Fibroblast of skin of back (primary cell): Measurements from ENCODE around the gene GFRA1. TPM values are rescaled to one million over a fixed set of nuclear protein-coding genes. Genes with fewer than 3 reads are reported as not detected.

Experiments used
- DNase-seq: peaks from one replicate; pipeline ENCODE4 v3.0.0-alpha.2; 2013
- polyA plus RNA-seq, 2 experiments: library from polyadenylated mRNA; unstranded; fragments of 120-200 nt; gene quantifications; one replicate each; pipeline ENCODE4 v1.2.1, GENCODE V29; 2013; ENCODE audit not compliant: insufficient read length in 2 of 2

GFRA1 gene, protein sequence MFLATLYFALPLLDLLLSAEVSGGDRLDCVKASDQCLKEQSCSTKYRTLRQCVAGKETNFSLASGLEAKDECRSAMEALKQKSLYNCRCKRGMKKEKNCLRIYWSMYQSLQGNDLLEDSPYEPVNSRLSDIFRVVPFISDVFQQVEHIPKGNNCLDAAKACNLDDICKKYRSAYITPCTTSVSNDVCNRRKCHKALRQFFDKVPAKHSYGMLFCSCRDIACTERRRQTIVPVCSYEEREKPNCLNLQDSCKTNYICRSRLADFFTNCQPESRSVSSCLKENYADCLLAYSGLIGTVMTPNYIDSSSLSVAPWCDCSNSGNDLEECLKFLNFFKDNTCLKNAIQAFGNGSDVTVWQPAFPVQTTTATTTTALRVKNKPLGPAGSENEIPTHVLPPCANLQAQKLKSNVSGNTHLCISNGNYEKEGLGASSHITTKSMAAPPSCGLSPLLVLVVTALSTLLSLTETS
- polyA plus RNA-seq (2013, experiment 1 of 2; ENCODE audit: insufficient read length): 4.1 TPM
- 4.5 TPM for polyA plus RNA-seq (2013, experiment 2 of 2; ENCODE audit: insufficient read length)

DNA sequence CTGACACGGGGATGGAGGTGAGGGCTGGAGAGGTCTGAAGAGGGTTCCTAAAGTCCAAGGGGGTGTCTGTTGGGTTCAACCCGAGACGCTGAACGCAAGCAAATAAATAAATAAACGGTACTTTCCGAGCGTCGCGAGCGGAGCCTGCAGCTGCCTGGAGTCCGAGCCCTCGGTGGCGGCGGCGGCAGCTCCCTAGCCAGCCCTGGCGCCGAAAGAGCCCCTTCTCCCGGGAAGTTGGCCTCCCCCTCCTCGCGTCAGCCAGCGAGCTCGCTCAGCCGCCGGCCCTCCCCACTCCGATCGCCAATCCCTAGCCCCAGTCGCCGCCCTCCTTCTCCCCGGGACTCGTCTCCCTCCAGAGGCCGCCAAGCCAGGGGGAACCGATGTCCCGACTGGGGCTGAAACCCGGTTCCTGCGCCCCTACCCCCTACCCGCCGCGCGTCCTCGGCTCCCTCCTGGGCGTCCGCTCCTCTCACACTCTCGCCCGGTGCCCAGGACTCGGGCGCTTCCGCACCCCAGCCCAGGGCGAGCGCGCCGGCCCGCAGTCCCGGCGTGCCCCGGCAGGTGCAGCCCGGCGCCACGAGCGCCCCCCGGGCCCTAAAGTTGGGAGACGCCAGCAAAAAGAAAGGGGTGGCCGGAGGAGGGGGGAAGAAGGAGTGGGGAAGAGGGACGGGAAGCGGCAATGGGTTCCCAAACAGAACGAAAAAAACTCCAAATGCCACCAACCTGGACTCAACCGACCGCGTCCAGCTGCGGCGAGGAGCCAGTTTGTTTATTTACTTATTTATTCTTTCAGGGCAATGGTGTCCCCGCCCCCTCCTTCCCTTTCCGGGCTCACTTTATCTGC is at the start of gene GFRA1:
GFRA1 (minus strand) TSS at position 767 of the 844 bp plus-strand sequence. CDS start 1,177 bp downstream, outside the sequence.
- peak; percentile 19 for DNase-seq

DNA sequence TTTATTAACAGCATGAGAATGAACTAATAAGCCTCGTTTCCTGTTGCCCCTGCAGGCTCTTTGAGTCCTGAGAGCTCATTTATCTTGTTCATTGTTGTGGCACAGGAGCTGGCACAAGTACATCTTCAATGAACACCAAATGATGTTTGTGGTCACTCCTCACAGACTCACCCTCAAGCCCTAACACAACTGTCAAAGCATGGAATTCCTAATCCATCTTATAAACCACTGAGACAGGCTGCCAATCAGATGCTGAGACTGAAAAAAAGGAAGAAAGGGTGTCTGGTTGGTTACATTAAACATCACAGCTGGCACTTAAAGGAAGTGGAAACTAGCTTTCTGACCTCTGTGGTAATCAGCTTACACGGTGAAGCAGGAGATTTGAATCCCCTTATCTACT is 43.5 kb upstream of the GFRA1 start:
- no peak for DNase-seq

DNA sequence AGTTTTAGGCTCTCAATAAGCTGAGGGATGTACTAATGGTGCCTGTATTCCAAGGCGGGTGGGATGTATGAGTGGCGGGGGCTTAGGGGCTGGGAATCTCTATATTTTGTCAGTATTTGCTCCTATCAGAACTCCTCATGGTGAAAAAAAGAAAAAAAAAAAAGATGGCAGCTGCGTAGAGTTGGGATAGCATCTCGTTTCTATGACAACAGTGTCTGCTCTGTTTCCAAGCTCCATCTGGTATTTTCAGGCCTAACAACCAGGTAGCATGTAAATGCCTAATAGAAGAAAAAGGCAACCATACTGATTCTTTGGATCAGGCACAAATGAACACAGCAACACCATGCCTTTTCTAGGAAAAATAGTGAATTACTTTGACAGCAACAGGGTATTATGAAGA is 39.5 kb upstream of the GFRA1 start:
- no peak for DNase-seq

DNA sequence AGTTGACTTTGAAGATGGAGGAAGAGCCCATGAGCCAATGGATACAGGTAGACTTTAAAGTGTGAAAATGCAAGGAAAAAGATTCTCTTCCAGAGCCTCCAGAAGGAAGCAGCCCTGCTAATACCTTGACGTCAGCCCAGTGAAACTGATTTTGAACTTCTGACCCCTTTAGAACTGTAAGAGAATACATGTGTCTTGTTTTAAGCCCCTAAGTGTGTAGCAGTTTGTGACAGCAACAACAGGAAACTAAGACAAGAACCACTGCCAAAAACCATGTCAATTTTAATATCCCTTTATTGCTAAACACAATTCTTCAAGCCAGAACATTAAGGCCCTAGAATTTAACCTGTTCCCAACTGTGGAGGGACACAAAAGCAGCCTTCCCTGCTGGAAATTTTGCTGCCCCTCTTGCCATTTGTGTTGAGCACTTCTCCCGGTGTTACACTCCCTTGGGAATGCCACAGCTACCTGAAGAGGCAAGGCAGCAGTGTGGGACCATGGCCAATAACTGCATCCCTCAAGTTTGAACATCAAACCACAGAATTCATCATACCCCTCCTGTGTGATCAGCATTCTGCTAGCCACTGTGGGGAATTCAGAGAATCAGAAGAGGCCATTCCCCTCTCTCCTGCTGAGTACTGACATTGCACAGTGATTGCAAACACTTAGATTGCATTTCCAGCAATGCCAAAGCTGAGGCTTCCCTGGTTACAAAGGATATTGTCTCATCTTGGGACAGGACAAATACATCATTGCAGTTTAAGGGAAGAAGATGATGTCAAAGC is 38.9 kb upstream of the GFRA1 start:
- peak; percentile 19 for DNase-seq

DNA sequence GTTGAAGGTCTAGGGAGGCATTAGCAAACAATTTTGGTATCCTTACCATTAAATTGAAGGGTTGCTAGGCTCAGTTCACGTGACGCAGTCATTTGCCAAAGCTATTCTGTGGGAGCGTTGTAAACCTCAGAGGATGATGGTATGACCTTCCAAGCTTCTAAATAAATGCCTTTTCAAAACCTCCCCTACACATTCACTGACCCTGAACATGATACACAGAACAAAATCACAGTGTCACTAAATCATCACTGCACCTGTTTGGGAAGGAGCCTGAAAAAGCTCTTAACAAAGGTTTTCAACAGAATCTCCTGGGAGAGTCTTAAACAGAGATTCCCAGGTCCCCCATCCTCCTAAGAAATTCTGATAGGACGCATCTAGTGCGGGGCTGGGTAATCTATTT is 38.0 kb upstream of the GFRA1 start:
- no peak for DNase-seq

DNA sequence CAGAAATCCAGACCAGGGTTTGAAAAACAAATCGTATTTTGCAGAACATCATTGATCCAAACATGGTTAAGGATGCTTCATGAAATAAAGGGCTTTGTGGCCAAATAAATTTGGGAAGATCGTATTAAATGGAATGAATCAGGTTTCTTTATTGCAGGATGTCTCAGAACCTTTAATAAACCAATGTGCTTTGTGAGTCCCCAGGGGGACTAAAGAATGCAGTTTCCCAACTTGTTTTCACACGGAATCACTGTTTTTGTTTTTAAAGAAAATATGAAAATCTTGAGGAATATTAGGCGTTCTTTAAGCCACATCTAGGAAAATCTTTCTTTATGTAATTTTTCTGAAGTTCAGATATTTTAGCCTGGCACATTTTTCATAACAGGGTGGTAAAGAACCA is 34.4 kb upstream of the GFRA1 start:
- peak; percentile 59 for DNase-seq

DNA sequence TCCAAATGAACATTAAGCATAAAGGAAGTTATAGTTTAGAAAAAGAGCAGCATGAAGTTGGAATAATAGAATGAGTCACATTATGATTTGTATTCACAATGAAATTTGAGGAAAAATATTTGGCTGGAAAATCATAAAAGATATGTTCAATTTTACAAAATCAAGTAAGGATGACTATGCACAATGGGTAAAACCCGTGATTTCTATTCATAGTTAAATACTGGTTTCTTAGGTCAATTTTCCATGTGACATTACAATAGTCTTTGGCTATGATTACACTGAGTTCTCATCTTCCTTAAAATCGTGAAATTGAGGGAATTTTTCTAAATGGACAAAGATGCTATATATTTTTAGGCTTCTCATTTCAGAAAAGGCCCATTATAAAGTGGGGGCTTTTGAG is 33.8 kb upstream of the GFRA1 start:
- DNase-seq: peak; percentile 43

DNA sequence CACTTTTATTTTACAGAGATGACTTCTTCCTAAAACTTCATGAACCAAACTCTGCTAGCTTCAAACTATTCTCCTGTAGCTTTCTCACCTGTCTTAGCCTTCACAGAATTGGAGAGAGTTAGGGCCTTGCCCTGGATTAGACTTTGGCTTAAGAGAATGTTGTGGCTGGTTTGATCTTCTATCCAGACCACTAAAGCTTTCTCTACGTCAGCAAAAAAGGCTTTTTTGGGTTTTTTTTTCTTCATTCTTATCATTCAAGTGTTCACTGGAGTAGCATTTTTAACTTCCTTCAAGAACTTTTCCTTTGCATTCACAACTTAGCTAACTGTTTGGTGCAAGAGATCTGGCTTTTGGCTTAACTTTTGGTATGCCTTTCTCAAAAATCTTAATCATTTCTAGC is 31.9 kb upstream of the GFRA1 start:
- no peak for DNase-seq

DNA sequence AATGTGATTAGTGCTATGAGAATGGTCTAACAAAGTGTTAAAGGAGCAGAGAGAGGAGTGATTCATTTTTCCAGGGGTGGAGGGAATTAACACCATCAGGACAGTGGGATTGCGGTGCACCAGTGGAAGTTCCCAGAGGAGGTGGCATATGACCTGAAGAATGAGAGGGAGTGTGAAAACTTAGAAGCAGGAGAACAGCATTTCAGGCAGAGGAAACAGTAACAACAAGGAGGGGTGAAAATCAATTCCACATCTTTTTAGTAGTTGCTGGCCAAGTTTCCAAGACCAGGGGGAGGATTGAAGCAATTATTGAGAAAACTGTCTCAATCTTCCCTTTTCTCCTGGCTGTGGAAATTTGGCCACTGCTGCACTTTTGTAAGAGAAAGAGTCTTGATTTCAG is 27.5 kb upstream of the GFRA1 start:
- no peak for DNase-seq

DNA sequence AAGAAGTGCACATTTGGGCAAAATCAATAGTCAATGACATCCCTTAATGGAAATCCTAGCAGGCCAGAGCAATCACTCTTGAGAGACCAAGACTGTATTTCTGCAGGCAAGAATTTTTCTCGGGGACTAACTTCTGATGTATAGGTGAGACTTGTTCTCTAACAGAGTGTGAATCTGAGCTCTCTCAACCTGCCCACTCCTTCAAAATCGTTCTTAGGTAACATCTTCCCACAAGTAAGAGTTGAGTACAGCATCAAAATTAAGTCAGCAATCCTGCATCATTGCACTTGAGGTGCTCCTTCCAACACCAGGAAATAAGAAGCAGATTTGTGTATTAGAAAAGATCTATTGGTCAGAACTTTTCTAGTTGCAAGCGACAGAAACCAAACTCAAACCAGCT is 25.6 kb upstream of the GFRA1 start:
- no peak for DNase-seq

DNA sequence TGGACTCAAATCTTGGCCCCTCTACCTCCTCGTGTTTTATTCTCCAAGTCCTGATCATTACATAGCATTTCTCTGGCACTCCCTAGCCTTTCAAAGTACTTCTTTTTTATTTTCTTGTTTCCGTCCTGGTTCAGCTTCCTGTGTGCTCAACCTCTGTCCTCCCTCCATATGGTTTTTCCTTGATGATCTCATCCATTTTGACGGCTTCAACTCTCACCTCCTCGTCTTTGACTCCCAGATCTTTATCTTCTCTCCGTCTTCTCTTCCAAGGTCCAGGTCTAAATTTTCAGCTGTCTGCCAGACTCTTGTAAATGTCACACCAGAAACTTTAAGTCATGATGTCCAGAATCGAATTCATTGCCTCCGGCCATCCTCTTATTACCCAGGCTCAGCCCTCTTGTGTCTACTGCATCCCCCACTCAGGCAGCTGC is 23.3 kb upstream of the GFRA1 start:
- DNase-seq: no peak

DNA sequence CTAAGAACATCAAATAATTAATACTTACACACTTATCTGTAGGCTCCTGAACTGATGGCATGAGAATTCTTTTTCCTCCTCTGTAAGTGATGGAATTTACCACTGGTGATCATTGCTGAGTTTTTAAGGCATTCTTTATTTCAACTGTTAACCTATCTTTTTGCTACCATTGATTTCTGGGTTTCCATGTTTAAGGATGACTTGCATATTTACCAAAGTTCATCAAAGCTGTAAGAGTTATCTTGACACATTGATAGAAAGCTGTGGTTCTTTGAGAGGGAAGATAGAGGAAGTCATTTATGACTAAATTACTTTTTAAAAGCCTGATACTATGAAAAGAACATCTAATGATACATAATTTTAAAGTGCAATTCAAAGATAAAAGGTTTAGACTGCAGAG is 19.5 kb upstream of the GFRA1 start:
- DNase-seq: no peak

DNA sequence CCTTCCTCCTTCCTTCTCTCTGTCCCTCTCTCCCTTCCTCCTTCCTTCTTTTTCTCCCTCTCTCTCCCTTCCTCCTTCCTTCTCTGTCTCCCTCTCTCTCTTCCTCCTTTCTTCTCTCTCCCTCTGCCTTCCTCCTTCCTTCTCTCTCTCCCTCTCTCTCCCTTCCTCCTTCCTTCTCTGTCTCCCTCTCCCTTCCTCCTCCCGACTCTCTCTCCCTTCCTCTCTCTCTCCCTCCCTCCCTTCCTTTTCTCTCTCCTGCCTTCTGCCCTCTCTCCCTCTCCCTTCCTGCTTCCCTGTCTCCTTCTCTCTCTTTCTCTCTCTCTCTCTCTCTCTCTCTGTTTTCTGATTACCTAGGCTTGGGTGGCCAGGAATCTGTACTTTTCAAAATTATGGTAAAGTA is 16.6 kb upstream of the GFRA1 start:
- DNase-seq: no peak

DNA sequence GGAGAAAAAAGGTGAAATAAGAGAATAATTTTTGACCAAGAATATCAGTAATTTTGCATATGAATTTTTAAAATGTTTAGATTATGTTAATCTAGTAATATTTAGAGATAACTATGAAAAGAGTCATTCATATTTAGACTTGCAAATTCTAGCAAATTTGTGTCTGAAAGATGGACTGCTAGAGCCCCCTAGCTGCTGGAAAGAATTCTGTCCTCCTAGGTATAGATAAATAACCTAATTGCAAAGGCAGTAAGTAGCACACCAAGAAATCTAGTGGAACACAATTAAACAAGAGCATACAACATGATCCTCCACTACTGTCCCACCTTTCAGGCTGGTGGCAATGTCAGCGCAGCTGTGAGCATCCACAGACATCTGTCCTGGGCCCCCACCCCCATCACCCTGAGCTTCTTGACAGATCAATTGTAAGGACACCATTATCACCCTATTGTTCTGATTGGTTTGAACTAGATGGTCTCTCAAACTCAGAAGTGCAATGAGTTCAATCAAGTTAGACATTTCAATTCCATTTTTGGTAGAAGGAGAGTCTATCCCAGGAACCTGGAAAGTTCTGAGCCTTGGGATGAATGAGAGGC is 15.0 kb upstream of the GFRA1 start:
- peak; percentile 55 for DNase-seq

DNA sequence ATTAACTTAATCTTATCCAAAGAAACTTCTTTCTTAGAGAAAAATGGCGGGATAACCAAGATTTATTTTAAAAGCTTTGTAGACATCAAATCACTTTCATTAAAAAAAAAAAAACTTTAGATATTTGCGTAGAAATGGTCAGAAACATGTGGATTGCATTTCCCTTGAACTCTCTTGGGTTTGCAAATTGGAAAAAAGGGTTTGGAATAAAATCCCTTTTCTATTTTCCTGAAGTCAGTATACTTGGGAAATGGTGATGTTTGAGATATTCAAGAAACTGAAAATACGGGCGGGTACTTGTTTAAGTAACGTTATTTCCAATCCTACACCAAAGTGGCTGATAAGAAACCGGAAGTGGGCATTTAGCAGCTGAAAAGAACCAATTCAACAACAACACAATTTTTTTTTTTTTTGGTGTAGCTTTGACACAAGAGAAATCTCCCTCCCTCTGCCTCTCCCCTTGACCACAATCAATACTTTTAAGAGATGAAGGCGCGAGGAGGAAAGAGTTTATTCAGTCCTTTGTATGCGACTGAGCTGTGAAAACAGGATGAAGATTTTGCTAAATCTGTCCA is 13.7 kb upstream of the GFRA1 start:
- no peak for DNase-seq

DNA sequence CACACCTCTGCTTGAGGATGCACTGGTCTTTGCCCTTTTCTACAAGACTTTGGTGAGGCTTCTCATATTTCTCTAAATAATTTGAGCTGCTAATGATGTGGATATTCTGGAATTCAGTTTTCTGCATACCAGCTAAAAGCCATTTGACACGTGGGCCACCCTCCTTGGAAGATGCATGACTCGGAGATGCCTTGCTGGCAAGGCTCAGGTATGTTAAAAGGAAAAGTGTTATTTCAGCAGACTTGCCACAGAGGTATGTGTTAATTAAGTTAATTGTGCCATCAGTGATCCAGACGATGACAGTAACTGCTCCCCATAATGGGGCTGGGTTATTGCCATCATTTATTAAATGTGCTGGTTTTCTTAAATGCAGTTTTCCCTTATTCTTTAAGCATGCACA is 8.8 kb upstream of the GFRA1 start:
- DNase-seq: peak; percentile 22

DNA sequence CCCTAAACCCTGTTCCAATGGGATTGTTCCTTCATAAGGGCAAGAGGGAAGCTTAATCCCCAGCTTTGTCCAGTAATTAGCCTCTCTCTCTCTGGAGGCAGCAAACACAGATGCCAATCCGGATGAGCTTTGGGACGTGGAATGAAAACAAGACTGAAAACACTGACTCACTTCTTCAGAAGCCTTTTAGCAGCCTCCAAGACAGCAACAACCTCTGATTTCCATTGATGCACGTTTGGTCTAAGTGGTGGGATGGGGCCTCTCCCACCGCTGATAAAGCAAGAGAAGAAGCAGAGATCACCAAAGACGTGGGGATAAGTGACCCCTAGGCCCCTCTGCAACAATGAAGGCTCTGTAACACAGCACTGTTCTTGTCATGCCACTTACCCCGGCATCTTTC is 5.8 kb upstream of the GFRA1 start:
- peak; percentile 74 for DNase-seq

DNA sequence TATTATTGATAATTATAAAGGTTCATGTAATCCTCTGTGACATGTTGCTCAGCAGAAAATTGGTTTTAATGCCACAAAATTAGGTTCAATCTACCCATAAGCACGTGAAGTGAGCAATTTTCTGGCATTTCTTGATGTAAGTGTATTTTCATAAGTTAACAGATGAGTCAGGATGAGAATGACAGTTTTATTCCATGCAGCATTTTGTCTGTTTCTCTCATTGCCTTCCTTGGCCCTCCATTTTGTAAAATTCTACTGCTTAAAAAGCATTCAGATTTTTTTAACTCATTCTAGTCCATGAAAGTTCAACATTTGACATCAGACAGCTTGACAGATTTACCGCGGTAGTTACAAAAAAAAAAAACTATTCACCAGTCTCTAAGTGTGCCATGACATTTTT is 4.0 kb upstream of the GFRA1 start:
- no peak for DNase-seq

DNA sequence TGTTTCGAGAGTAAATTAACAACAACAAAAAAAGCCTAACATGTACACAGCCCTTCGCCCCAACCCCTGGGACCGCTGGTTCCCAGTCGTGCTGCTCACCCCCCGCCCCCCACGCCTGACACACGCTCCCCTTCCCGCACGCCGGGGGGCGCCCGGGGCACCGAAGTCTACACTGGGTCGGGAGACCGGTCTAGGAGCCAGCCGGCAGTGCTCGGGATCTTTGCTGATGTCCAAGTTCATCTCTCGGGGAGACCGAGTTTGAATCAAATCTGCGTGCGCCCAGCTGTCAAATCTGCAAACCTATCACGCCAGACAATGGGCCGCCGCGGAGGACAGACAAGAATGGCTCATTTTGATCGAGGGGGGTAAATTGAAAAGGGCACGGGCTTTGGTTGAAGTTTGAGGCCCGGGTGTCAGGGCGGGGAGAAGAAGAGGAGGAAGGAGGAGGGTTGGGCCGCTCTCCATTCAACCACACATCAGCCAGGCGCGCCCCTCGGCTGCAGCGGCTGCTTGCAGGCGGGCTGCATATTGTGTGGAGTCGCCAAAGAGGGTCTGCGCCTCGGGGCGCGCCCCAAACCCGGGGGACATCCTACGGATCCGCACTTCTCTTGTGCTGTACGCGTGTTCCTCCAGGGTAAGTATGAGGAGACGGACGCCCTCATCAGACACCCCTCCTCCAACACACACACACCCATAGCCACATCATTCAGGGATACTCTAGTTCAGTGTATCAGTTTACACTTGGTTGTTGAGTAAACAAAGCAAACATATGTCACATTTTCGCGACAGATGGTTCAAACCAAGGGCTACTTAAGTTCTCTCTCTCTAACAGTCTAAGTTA is 1.3 kb upstream of the GFRA1 start:
- DNase-seq: peak; percentile 18

DNA sequence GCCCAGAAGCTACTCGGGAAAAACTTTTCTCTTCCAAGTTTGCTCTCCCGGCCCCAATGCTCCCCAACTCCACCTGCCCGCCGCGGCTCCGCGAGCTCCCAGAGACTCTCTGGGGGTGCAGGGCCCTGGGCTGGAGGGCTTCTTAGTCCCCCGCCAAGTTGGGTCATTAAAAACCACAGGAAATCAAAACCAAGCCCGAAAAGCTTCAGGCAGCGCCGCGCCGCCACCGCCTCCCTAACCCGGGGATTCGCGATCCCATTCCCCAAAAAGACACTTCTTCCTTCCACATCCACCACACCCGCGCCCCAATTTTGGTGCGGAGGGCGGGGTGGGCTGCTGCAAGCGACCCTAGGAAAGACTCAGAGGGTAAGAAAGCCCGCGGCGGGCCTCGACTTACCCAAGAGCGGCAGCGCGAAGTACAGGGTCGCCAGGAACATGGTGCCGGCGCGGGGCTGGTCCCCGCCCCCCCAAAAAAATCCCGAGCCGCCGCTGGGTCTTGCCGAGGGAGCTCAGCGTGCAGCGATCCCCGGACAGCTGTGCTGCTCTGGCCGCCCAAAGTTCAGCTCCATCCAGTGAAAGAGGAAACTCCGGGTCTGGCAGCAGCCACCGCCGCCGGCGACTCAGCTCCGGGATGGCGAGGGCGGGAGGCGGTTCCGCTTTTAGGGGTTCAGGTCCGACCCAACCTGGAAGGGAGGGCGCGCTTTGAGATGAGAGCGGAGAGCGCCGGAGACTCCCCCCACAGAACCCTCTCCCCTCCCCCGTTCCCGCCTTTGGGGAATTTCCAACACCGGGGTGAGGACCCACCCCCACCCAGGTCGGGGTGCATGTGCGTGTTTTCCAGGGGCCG is 1.2 kb downstream of the GFRA1 start:
- no peak for DNase-seq
